Uterus (tissue), 4 donors: Measurements from ENCODE around the gene WSCD2. TPM values are rescaled to one million over a fixed set of nuclear protein-coding genes. Genes with fewer than 3 reads are reported as not detected.

Source experiments
- DNase-seq, 2 donors: peaks; one replicate each; pipeline ENCODE4 v3.0.0-alpha.2; 2019 to 2020
- H3K27ac ChIP-seq, 2 donors: fragments of 200-600 bp; sonication (generic); 1 replicate in 1 of 2; 2 replicates in 1 of 2; pipeline ENCODE4 v1.5.1; 2016 to 2018
- H3K27me3 ChIP-seq, 2 donors: fragments of 200-600 bp; sonication (generic); one replicate each; pipeline ENCODE4 v1.5.1; 2018 to 2019; ENCODE audit warnings: control low read depth in 1 of 2
- H3K36me3 ChIP-seq, 2 donors: fragments of 200-600 bp; sonication (generic); one replicate each; pipeline ENCODE4 v1.5.1; 2019; ENCODE audit warnings: control low read depth in 1 of 2
- H3K4me1 ChIP-seq, 2 donors: fragments of 200-600 bp; sonication (generic); one replicate each; pipeline ENCODE4 v1.5.1; 2018 to 2019; ENCODE audit warnings: control low read depth in 1 of 2
- H3K4me3 ChIP-seq, 2 donors: fragments of 200-600 bp; sonication (generic); 1 replicate in 1 of 2; 2 replicates in 1 of 2; pipeline ENCODE4 v1.5.1; 2018 to 2019; ENCODE audit warnings: mild to moderate bottlenecking in 1 of 2
- H3K9me3 ChIP-seq, 2 donors: fragments of 200-600 bp; sonication (generic); one replicate each; pipeline ENCODE4 v1.5.1; 2019; ENCODE audit warnings: control low read depth in 1 of 2
- CTCF ChIP-seq, 4 experiments: fragments of 200-600 bp in 2 of 4; fragments of 450-650 bp in 2 of 4; sonication (generic) in 2 of 4; IDR thresholded peaks; one replicate each; pipeline ENCODE4 v1.5.1; 2016 to 2019; ENCODE audit warnings: antibody characterized with exemption in 4 of 4, mild to moderate bottlenecking in 2 of 4, moderate library complexity in 1 of 4
- POLR2A ChIP-seq, 2 donors: fragments of 450-650 bp; IDR thresholded peaks; one replicate each; pipeline ENCODE4 v1.6.1; 2016; ENCODE audit warnings: antibody characterized with exemption in 2 of 2, mild to moderate bottlenecking in 1 of 2, moderate library complexity in 1 of 2
- intact Hi-C: fragments of 100-400 bp; cut with DNase I; formaldehyde crosslinking; loops from one replicate; pipeline ENCODE4 v1.15.1; 2023; ENCODE audit warnings: low total_unique reads
- total RNA-seq, 4 donors: library from RNA; depleted of rRNA in 3 of 4; stranded (reverse); fragments of >200 nt in 3 of 4; gene quantifications; one replicate each; pipeline versions ENCODE4 v1.1.0 to v1.2.4, GENCODE V29; 2014 to 2023
- donor health status: DM: yes; HTN: yes; CAD: no.

Gene WSCD2
- total RNA-seq, 4 donors from 2014 or later: 3.3 to 65.3 (median 17.2) TPM

GRCh38 chr12:108235985-108236263 is 106.8 kb downstream of the WSCD2 start:
- no peak for TF ChIP-seq CTCF (IDR thresholded peaks at IDR 0.05)
- TF ChIP-seq POLR2A (IDR thresholded peaks at IDR 0.05): no peak
- intact Hi-C loops: no loop called here

GRCh38 chr12:108236366-108236765 is 107.3 kb downstream of the WSCD2 start:
- Histone ChIP-seq H3K27me3 (no peaks in the 10 kb centered on the region), H3K36me3 (no peaks in the 10 kb centered on the region), H3K27ac (no peak overlapping the region), H3K4me1 (no peaks in the 10 kb centered on the region), H3K4me3 (no peak overlapping the region), H3K9me3 (no peaks in the 10 kb centered on the region)
- no peak for DNase-seq
- TF ChIP-seq CTCF (IDR thresholded peaks at IDR 0.05) (no peak), POLR2A (IDR thresholded peaks at IDR 0.05) (no peak)
- intact Hi-C loops: no loop called here

More at GRCh38 chr12:108235985-108236263, 106.8 kb downstream of the WSCD2 start:
- DNase-seq: no peak
- H3K9me3 ChIP-seq: no peaks in the 10 kb centered on the region
- no peaks in the 10 kb centered on the region for H3K36me3 ChIP-seq
- H3K4me3 ChIP-seq: no peak overlapping the region
- no peaks in the 10 kb centered on the region for H3K27me3 ChIP-seq
- no peak overlapping the region for H3K27ac ChIP-seq
- no peaks in the 10 kb centered on the region for H3K4me1 ChIP-seq

- Histone ChIP-seq H3K4me3 (no peak overlapping the region), H3K4me1 (no peaks in the 10 kb centered on the region), H3K27me3 (no peaks in the 10 kb centered on the region), H3K9me3 (no peaks in the 10 kb centered on the region), H3K36me3 (no peaks in the 10 kb centered on the region), H3K27ac (no peak overlapping the region)
- TF ChIP-seq POLR2A (IDR thresholded peaks at IDR 0.05) (no peak), CTCF (IDR thresholded peaks at IDR 0.05) (peak in 1 of 4 experiments; percentile 20)
- intact Hi-C loops: no loop called here
- DNase-seq: no peak
Observed at GRCh38 chr12:108237272-108237671, 108.2 kb downstream of the WSCD2 start.

GRCh38 chr12:108238474-108238873 is 109.4 kb downstream of the WSCD2 start:
- Histone ChIP-seq H3K4me3 (no peak overlapping the region), H3K4me1 (no peaks in the 10 kb centered on the region), H3K27ac (no peak overlapping the region), H3K27me3 (no peaks in the 10 kb centered on the region), H3K9me3 (no peaks in the 10 kb centered on the region), H3K36me3 (no peaks in the 10 kb centered on the region)
- DNase-seq: no peak
- intact Hi-C loops: no loop called here
- TF ChIP-seq POLR2A (IDR thresholded peaks at IDR 0.05): no peak
- no peak for TF ChIP-seq CTCF (IDR thresholded peaks at IDR 0.05)

- intact Hi-C loops: no loop called here
- no peak overlapping the region for H3K4me3 ChIP-seq
- H3K9me3 ChIP-seq: no peaks in the 10 kb centered on the region
- H3K36me3 ChIP-seq: no peaks in the 10 kb centered on the region
- no peaks in the 10 kb centered on the region for H3K4me1 ChIP-seq
- DNase-seq: no peak
- H3K27me3 ChIP-seq: no peaks in the 10 kb centered on the region
- TF ChIP-seq POLR2A (IDR thresholded peaks at IDR 0.05) (no peak), CTCF (IDR thresholded peaks at IDR 0.05) (no peak)
- H3K27ac ChIP-seq: no peak overlapping the region
Observed at GRCh38 chr12:108239378-108239777, 110.3 kb downstream of the WSCD2 start.
